Fibroblast of lung (primary cell): ENCODE results near the gene CNTFR. TPM values are rescaled to one million over a fixed set of nuclear protein-coding genes. Genes with fewer than 3 reads are reported as not detected.

ENCODE experiments used
- DNase-seq, 2 donors: peaks; one replicate each; pipeline versions ENCODE4 v3.0.0 to v3.0.0-alpha.2; 2010; ENCODE audit warnings: low read depth in 2 of 2
- H2AFZ ChIP-seq: 2 replicates; pipeline ENCODE4 v1.5.1; 2012; ENCODE audit warnings: low read length, control low read depth, inconsistent platforms
- H3K27ac ChIP-seq: 2 replicates; pipeline ENCODE4 v1.5.1; 2011; ENCODE audit warnings: low read length, control low read depth; ENCODE audit not compliant: insufficient read depth
- H3K27me3 ChIP-seq: 2 replicates; pipeline ENCODE4 v1.5.1; 2011; ENCODE audit warnings: mild to moderate bottlenecking, low read length; ENCODE audit not compliant: control insufficient read depth, insufficient read depth
- H3K36me3 ChIP-seq: 2 replicates; pipeline ENCODE4 v1.5.1; 2011; ENCODE audit warnings: low read length; ENCODE audit not compliant: control insufficient read depth, insufficient read depth
- H3K4me1 ChIP-seq: 2 replicates; pipeline ENCODE4 v1.5.1; 2011; ENCODE audit warnings: low read length; ENCODE audit not compliant: control insufficient read depth, insufficient read depth; ENCODE audit errors: extremely low read depth
- H3K4me2 ChIP-seq: 2 replicates; pipeline ENCODE4 v1.5.1; 2011; ENCODE audit warnings: low read length, control low read depth; ENCODE audit not compliant: insufficient read depth; ENCODE audit errors: extremely low read depth
- H3K4me3 ChIP-seq, 4 experiments: fragments of 200-600 bp in 1 of 4; sonication (generic) in 1 of 4; replicated peaks in 1 of 4; 2 replicates each; pipeline ENCODE4 v1.5.1; 2011 to 2016; ENCODE audit warnings: low read length in 4 of 4, low read depth in 3 of 4, mild to moderate bottlenecking in 3 of 4, control low read depth in 2 of 4, inconsistent platforms in 1 of 4, mixed read lengths in 1 of 4; ENCODE audit not compliant: insufficient read depth in 1 of 4; ENCODE audit errors: control extremely low read depth in 1 of 4
- H3K79me2 ChIP-seq: 2 replicates; pipeline ENCODE4 v1.5.1; 2012; ENCODE audit warnings: mild to moderate bottlenecking, low read length, inconsistent platforms; ENCODE audit not compliant: control insufficient read depth, insufficient read depth
- H3K9ac ChIP-seq: 2 replicates; pipeline ENCODE4 v1.5.1; 2011; ENCODE audit warnings: mild to moderate bottlenecking, low read length, control low read depth; ENCODE audit not compliant: insufficient read depth
- H3K9me3 ChIP-seq: 2 replicates; pipeline ENCODE4 v1.5.1; 2012; ENCODE audit warnings: low read depth, low read length; ENCODE audit not compliant: control insufficient read depth, insufficient read depth
- H4K20me1 ChIP-seq: 2 replicates; pipeline ENCODE4 v1.5.1; 2011; ENCODE audit warnings: low read length; ENCODE audit not compliant: control insufficient read depth, insufficient read depth; ENCODE audit errors: extremely low read depth
- EZH2 ChIP-seq: IDR thresholded peaks from 2 replicates; pipeline ENCODE4 v1.5.1; 2012; ENCODE audit warnings: low read length, control low read depth, mild to moderate bottlenecking; ENCODE audit errors: missing control alignments
- polyA plus RNA-seq, 2 donors: library from polyadenylated mRNA; depleted of rRNA in 1 of 2; stranded (reverse) in 1 of 2; unstranded in 1 of 2; fragments of >200 nt; gene quantifications; 2 replicates each; pipeline ENCODE4 v1.2.1, GENCODE V29; 2011 to 2012; ENCODE audit warnings: missing spikeins in 1 of 2
- total RNA-seq: library from RNA; depleted of rRNA; stranded (reverse); fragments of >200 nt; gene quantifications from 2 replicates; pipeline ENCODE4 v1.2.1, GENCODE V29; 2014
- TF ChIP-seq, protein P1 (sequence below), 2 donors: IDR thresholded peaks in 1 of 2; conservative IDR thresholded peaks in 1 of 2; 1 replicate in 1 of 2; 2 replicates in 1 of 2; pipeline ENCODE4 v1.5.1; 2011 to 2012; ENCODE audit warnings: low read length in 2 of 2, control low read depth in 1 of 2, inconsistent platforms in 1 of 2, low read depth in 1 of 2, mild to moderate bottlenecking in 1 of 2

The CNTFR gene
- total and polyA plus RNA-seq, 2 donors (not counting 1 experiment from before 2014, with no cell fraction given) = not detected

GRCh38 chr9:34576597-34577399 lies 12.7 kb downstream of the CNTFR start:
- Histone ChIP-seq H3K9me3 (no peaks in the 10 kb centered on the region), H3K36me3 (no peaks in the 10 kb centered on the region), H3K27ac (no peak overlapping the region), H3K4me2 (no peak overlapping the region), H2AFZ (no peak overlapping the region), H3K4me1 (no peaks in the 10 kb centered on the region), H3K9ac (no peak overlapping the region), H4K20me1 (no peaks in the 10 kb centered on the region), H3K4me3 (no peak overlapping the region), H3K27me3 (peaks cover 40% of the 10 kb centered on the region), H3K79me2 (no peaks in the 10 kb centered on the region)
- TF ChIP-seq EZH2 = no peak
- TF ChIP-seq, protein P1, sequence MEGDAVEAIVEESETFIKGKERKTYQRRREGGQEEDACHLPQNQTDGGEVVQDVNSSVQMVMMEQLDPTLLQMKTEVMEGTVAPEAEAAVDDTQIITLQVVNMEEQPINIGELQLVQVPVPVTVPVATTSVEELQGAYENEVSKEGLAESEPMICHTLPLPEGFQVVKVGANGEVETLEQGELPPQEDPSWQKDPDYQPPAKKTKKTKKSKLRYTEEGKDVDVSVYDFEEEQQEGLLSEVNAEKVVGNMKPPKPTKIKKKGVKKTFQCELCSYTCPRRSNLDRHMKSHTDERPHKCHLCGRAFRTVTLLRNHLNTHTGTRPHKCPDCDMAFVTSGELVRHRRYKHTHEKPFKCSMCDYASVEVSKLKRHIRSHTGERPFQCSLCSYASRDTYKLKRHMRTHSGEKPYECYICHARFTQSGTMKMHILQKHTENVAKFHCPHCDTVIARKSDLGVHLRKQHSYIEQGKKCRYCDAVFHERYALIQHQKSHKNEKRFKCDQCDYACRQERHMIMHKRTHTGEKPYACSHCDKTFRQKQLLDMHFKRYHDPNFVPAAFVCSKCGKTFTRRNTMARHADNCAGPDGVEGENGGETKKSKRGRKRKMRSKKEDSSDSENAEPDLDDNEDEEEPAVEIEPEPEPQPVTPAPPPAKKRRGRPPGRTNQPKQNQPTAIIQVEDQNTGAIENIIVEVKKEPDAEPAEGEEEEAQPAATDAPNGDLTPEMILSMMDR (conservative IDR thresholded peaks at IDR 0.05 in 1 of 2, IDR thresholded peaks at IDR 0.05 in 1 of 2; ENCODE audit: low read depth in 1 of 2, low read length in 2 of 2) = no peak
- no peak for DNase-seq

- Histone ChIP-seq H3K79me2 (no peaks in the 10 kb centered on the region), H3K36me3 (no peaks in the 10 kb centered on the region), H2AFZ (no peak overlapping the region), H3K27me3 (peaks cover 38% of the 10 kb centered on the region), H4K20me1 (no peaks in the 10 kb centered on the region), H3K27ac (no peak overlapping the region), H3K9me3 (no peaks in the 10 kb centered on the region), H3K4me2 (no peak overlapping the region), H3K9ac (no peak overlapping the region), H3K4me3 (no peak overlapping the region), H3K4me1 (no peaks in the 10 kb centered on the region)
- TF ChIP-seq, protein P1 (conservative IDR thresholded peaks at IDR 0.05 in 1 of 2, IDR thresholded peaks at IDR 0.05 in 1 of 2; ENCODE audit: low read depth in 1 of 2, low read length in 2 of 2) = no peak
- TF ChIP-seq EZH2 = peak; percentile 45
- DNase-seq = no peak
Observed at GRCh38 chr9:34575862-34576596, 13.5 kb downstream of the CNTFR start.

DNA sequence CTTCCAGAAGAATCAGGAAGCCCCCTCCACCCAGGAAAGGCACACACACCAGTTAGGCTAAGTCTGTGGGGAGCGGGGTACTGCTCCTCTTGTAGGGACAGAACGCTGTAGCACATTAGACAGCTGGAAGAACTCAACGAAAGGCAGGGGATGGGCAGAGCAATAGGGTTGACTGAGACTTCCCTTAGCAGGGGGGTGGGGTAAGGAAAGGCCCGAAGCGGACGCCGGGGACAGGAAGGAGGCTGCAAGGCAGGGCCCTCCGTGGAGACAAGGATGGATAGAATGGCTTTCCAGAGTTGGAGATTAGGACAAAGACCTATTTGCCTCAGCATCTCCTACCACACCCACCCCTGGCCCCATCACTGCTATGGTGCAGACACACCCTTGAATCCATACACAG lies 14.3 kb downstream of the CNTFR start:
- no peak overlapping the region for H2AFZ ChIP-seq
- no peak for DNase-seq
- H3K36me3 ChIP-seq = no peaks in the 10 kb centered on the region
- H3K4me3 ChIP-seq = no peak overlapping the region
- H3K4me2 ChIP-seq = no peak overlapping the region
- no peak overlapping the region for H3K9ac ChIP-seq
- no peaks in the 10 kb centered on the region for H3K79me2 ChIP-seq
- no peak for TF ChIP-seq EZH2
- TF ChIP-seq, protein P1 (conservative IDR thresholded peaks at IDR 0.05 in 1 of 2, IDR thresholded peaks at IDR 0.05 in 1 of 2; ENCODE audit: low read depth in 1 of 2, low read length in 2 of 2) = no peak
- H4K20me1 ChIP-seq = no peaks in the 10 kb centered on the region
- H3K27me3 ChIP-seq = peaks cover 33% of the 10 kb centered on the region
- no peaks in the 10 kb centered on the region for H3K9me3 ChIP-seq
- no peaks in the 10 kb centered on the region for H3K4me1 ChIP-seq
- no peak overlapping the region for H3K27ac ChIP-seq
